BLaER1 (cell line): ENCODE results near the gene PPP1R8.

ENCODE experiments used
- H3K27ac ChIP-seq: shearing (Covaris generic); formaldehyde crosslinking; 2 replicates; pipeline ENCODE4 v1.8.1; 2022
- H3K27me3 ChIP-seq: shearing (Covaris generic); formaldehyde crosslinking; 2 replicates; pipeline ENCODE4 v1.8.1; 2022
- H3K36me3 ChIP-seq: shearing (Covaris generic); formaldehyde crosslinking; 2 replicates; pipeline ENCODE4 v1.8.1; 2022
- H3K4me1 ChIP-seq: shearing (Covaris generic); formaldehyde crosslinking; 2 replicates; pipeline ENCODE4 v1.8.1; 2022
- H3K4me2 ChIP-seq: shearing (Covaris generic); formaldehyde crosslinking; 2 replicates; pipeline ENCODE4 v1.8.1; 2022
- H3K4me3 ChIP-seq: shearing (Covaris generic); formaldehyde crosslinking; 2 replicates; pipeline ENCODE4 v1.8.1; 2022
- H3K9ac ChIP-seq: shearing (Covaris generic); formaldehyde crosslinking; 2 replicates; pipeline ENCODE4 v1.8.1; 2022
- H3K9me3 ChIP-seq: shearing (Covaris generic); formaldehyde crosslinking; 2 replicates; pipeline ENCODE4 v1.8.1; 2022
- H4K20me1 ChIP-seq: shearing (Covaris generic); formaldehyde crosslinking; 2 replicates; pipeline ENCODE4 v1.8.1; 2022
- Cebpa-rat ChIP-seq: shearing (Covaris generic); IDR thresholded peaks from 2 replicates; pipeline ENCODE4 v1.8.1; 2022

The PPP1R8 gene

DNA sequence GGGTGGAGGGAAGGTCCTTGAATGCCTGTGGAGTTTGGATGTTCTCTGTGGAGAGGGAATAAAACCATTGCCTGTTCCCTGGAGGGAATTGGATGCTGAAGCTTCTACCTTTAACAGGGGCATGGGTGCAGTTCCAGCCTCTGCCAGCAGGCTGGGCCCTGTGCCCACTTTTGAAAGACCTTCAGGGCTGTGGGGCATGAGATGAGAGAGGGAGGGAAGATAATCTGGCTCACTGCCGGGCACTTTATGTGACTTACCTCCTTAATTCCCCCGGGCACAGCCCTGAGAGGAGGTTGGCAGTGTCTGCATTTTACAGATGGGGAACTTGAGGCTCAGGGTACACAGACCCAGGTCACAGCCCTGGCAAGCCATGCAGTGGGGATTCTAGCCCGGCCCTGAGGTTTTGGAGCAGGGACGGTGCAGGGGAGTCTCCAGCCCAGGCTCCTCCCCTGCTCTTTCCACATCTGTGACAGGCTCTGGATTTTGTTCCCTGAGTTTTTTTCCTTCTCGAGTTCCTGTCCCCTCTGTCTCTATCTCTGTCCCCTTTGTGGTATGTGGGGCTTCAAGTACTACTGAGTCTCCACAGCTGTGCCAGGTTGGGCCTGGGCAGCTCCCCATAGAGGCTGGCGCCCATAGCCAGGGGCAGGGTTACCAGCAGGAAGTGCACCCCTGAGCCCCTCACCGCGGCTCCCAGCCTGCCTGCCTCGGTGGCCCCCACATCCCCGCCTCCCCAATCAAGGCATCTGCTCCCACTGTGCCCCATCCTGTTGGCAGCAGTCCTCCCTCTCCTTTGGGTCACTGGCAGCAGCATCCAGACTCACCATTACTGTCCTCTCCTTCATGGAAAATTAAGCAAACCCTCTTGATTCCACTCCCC, 27.7 kb downstream of the PPP1R8 start:
- TF ChIP-seq Cebpa-rat, result no peak
- peaks cover 42% of the 10 kb centered on the region for H3K4me1 ChIP-seq
- peak overlapping the region; percentile 19; the same call in 1 of the 2 replicates for H3K27ac ChIP-seq

DNA sequence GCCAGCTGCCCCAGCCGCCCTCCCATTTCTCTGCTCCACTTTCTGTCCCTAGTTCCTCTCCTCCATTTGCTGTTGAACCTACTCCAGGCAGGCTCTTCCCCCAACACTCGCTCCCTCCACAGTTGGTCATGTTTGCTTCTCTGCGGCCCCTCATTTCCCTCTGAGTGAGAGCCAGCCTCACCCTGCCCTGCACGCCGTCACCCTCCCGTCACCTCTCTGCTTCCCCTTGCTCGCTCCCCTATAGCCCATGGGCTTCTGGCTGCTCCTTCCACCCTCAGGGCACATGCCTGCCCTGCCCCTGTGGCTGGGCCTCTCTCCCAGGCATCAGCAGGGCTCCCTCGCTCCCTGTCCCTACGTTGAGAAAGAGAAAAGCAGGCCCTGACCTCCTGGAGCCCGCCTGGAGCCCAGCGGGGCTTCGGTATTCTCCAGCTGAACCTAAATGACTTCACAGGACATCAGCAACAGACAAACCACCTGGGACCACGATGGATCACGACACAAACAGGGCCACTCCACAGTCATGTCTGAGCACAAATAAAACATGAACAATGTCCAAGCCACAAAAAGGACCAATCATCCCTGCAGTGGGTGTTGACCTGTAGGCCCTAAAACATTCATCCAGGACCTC, 28.5 kb downstream of the PPP1R8 start:
- Histone ChIP-seq H3K36me3 (no peaks in the 10 kb centered on the region), H3K9ac (peak overlapping the region; percentile 16; the same call in 1 of the 2 replicates), H3K4me1 (peaks cover 50% of the 10 kb centered on the region), H3K9me3 (no peaks in the 10 kb centered on the region), H3K27ac (peak overlapping the region; percentile 19; the same call in 1 of the 2 replicates), H3K4me2 (peak overlapping the region; percentile 56; the same call in 1 of the 2 replicates), H3K4me3 (no peak overlapping the region), H4K20me1 (no peaks in the 10 kb centered on the region), H3K27me3 (no peaks in the 10 kb centered on the region)
- no peak for TF ChIP-seq Cebpa-rat

More for the DNA sequence above, 27.7 kb downstream of the PPP1R8 start:
- H3K36me3 ChIP-seq, result no peaks in the 10 kb centered on the region
- peak overlapping the region; percentile 16; the same call in 1 of the 2 replicates for H3K9ac ChIP-seq
- peak overlapping the region; percentile 56 for H3K4me2 ChIP-seq
- H3K27me3 ChIP-seq, result no peaks in the 10 kb centered on the region
- no peaks in the 10 kb centered on the region for H4K20me1 ChIP-seq
- no peaks in the 10 kb centered on the region for H3K9me3 ChIP-seq
- H3K4me3 ChIP-seq, result no peak overlapping the region

DNA sequence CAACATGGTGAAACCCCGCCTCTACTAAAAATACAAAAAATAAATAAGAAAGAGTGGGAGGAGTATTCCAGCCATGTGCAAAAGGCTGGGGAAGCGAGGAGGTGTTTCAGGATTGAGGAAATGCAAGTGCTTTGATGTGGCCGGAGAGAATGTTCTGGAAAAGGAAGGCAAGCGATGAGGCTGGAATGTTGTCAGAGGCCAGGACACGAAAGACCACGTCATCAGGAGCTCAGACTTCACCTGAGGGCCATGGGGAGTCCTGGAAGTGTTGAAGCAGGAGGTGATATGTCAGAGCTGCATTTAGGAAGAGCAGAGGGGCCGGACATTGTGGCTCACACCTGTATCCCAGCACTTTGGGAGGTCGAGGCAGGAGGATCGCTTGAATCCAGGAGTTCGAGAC, 30.9 kb downstream of the PPP1R8 start:
- no peak overlapping the region for H3K4me3 ChIP-seq
- H3K4me1 ChIP-seq, result peaks cover 64% of the 10 kb centered on the region
- no peaks in the 10 kb centered on the region for H3K27me3 ChIP-seq
- H3K9ac ChIP-seq, result no peak overlapping the region
- H3K9me3 ChIP-seq, result no peaks in the 10 kb centered on the region
- no peak overlapping the region for H3K4me2 ChIP-seq
- no peaks in the 10 kb centered on the region for H4K20me1 ChIP-seq
- no peaks in the 10 kb centered on the region for H3K36me3 ChIP-seq
- no peak for TF ChIP-seq Cebpa-rat
- no peak overlapping the region for H3K27ac ChIP-seq

DNA sequence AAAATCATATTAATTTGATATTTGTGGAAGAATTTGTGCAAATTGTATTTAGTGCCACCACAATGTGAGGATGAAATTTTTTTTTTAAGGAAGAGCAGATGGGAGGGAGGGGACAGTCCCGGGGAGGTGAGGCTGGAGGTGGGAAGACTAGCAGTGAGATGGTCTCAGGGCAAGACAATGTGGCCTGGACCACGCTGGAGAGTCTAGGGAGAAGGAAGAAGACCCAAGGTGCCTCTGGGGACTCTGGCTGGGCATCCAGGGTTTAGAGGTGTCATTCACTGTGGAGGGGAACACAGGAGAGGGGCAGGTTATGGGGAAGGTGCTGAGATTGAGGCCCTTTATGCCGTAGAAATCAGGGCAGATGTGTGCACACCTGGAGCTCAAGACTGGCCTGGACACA, 31.4 kb downstream of the PPP1R8 start:
- no peak for TF ChIP-seq Cebpa-rat
- Histone ChIP-seq H3K27me3 (no peaks in the 10 kb centered on the region), H3K9me3 (no peaks in the 10 kb centered on the region), H3K4me2 (peak overlapping the region; percentile 73), H3K9ac (0 out of 2 replicates have a peak overlapping the region, but pooled peaks have one; percentile 21), H3K4me1 (peaks cover 62% of the 10 kb centered on the region), H3K27ac (peak overlapping the region; percentile 73; the same call in 1 of the 2 replicates), H3K36me3 (no peaks in the 10 kb centered on the region), H4K20me1 (no peaks in the 10 kb centered on the region), H3K4me3 (no peak overlapping the region)

- peak overlapping the region; percentile 73 for H3K27ac ChIP-seq
- peaks cover 65% of the 10 kb centered on the region for H3K4me1 ChIP-seq
- H3K27me3 ChIP-seq, result no peaks in the 10 kb centered on the region
- H3K36me3 ChIP-seq, result no peaks in the 10 kb centered on the region
- no peaks in the 10 kb centered on the region for H3K9me3 ChIP-seq
- H3K9ac ChIP-seq, result peak overlapping the region; percentile 60; the same call in 1 of the 2 replicates
- no peaks in the 10 kb centered on the region for H4K20me1 ChIP-seq
- no peak for TF ChIP-seq Cebpa-rat
- H3K4me2 ChIP-seq, result peak overlapping the region; percentile 73
- H3K4me3 ChIP-seq, result no peak overlapping the region
Measured at GRCh38 chr1:27862671-27863537, 32.3 kb downstream of the PPP1R8 start.

GRCh38 chr1:27863538-27863915, 32.9 kb downstream of the PPP1R8 start:
- H3K4me3 ChIP-seq, result no peak overlapping the region
- H3K4me1 ChIP-seq, result peaks cover 66% of the 10 kb centered on the region
- peak overlapping the region; percentile 73 for H3K4me2 ChIP-seq
- H3K27me3 ChIP-seq, result no peaks in the 10 kb centered on the region
- H4K20me1 ChIP-seq, result no peaks in the 10 kb centered on the region
- H3K27ac ChIP-seq, result peak overlapping the region; percentile 73
- H3K36me3 ChIP-seq, result no peaks in the 10 kb centered on the region
- H3K9ac ChIP-seq, result peak overlapping the region; percentile 60; the same call in 1 of the 2 replicates
- no peak for TF ChIP-seq Cebpa-rat
- no peaks in the 10 kb centered on the region for H3K9me3 ChIP-seq

DNA sequence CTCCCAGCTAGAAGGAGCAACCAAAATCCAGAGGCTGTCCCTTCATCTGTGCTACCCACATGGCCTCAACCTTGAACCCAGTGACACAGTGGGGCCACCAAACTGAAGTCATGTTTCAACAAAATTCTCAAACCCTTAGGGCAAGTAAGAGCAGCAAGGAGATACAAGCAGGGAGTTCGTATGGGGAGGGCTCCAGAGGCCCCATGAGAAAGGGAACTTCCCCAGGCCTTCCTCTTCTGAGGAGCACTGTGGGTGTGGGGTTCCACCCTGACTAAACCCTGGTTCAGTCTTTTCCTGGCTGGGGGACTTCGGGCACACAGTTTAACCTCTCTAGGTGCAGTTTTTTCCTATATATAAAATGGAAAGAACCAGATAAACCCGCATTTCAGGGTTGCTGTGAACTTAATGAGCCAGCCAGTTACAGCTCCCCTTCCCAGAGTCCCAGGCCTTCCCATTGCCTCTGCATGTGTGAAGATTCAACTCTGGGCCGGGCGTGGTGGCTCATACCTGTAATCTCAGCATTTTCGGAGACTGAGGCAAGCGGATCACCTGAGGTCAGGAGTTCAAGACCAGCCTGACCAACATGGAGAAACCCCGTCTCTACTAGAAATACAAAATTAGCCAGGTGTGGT, 33.8 kb downstream of the PPP1R8 start:
- no peak for TF ChIP-seq Cebpa-rat
- Histone ChIP-seq H3K27me3 (no peaks in the 10 kb centered on the region), H3K27ac (peak overlapping the region; percentile 73), H3K36me3 (no peaks in the 10 kb centered on the region), H4K20me1 (no peaks in the 10 kb centered on the region), H3K4me3 (no peak overlapping the region), H3K4me1 (peaks cover 69% of the 10 kb centered on the region), H3K9me3 (no peaks in the 10 kb centered on the region), H3K9ac (peak overlapping the region; percentile 43; the same call in 1 of the 2 replicates), H3K4me2 (peak overlapping the region; percentile 73)

- no peaks in the 10 kb centered on the region for H3K27me3 ChIP-seq
- H3K36me3 ChIP-seq, result no peaks in the 10 kb centered on the region
- no peak overlapping the region for H3K4me2 ChIP-seq
- H3K9ac ChIP-seq, result no peak overlapping the region
- no peak for TF ChIP-seq Cebpa-rat
- H3K9me3 ChIP-seq, result no peaks in the 10 kb centered on the region
- no peak overlapping the region for H3K4me3 ChIP-seq
- no peaks in the 10 kb centered on the region for H4K20me1 ChIP-seq
- peaks cover 76% of the 10 kb centered on the region for H3K4me1 ChIP-seq
- H3K27ac ChIP-seq, result no peak overlapping the region
Measured at GRCh38 chr1:27865821-27866220, 35.2 kb downstream of the PPP1R8 start.

- peak overlapping the region; percentile 73 for H3K27ac ChIP-seq
- H3K9ac ChIP-seq, result peak overlapping the region; percentile 34; the same call in 1 of the 2 replicates
- H3K36me3 ChIP-seq, result no peaks in the 10 kb centered on the region
- TF ChIP-seq Cebpa-rat, result no peak
- H3K4me2 ChIP-seq, result peak overlapping the region; percentile 82
- H4K20me1 ChIP-seq, result no peaks in the 10 kb centered on the region
- 0 out of 2 replicates have a peak overlapping the region, but pooled peaks have one; percentile 32 for H3K4me3 ChIP-seq
- H3K27me3 ChIP-seq, result no peaks in the 10 kb centered on the region
- H3K4me1 ChIP-seq, result peaks cover 70% of the 10 kb centered on the region
- H3K9me3 ChIP-seq, result no peaks in the 10 kb centered on the region
Measured at GRCh38 chr1:27868556-27868931, 38.0 kb downstream of the PPP1R8 start.
